Coronary artery (tissue), 2 donors: Measurements from ENCODE around the gene SCRT2.

Experiments used
- DNase-seq: peaks from one replicate; pipeline ENCODE4 v3.0.0-alpha.2; 2017; ENCODE audit warnings: low spot score
- H3K27ac ChIP-seq, 2 donors: fragments of 200-600 bp; sonication (generic); one replicate each; pipeline ENCODE4 v1.5.1; 2016 to 2019
- H3K4me3 ChIP-seq: fragments of 200-600 bp; sonication (generic); 2 replicates; pipeline ENCODE4 v1.5.1; 2016; ENCODE audit warnings: mild to moderate bottlenecking, moderate library complexity
- TF ChIP-seq, protein P1 (sequence below): fragments of 200-600 bp; sonication (generic); IDR thresholded peaks from one replicate; pipeline ENCODE4 v1.5.1; 2019; ENCODE audit warnings: antibody characterized with exemption

SCRT2 gene

DNA sequence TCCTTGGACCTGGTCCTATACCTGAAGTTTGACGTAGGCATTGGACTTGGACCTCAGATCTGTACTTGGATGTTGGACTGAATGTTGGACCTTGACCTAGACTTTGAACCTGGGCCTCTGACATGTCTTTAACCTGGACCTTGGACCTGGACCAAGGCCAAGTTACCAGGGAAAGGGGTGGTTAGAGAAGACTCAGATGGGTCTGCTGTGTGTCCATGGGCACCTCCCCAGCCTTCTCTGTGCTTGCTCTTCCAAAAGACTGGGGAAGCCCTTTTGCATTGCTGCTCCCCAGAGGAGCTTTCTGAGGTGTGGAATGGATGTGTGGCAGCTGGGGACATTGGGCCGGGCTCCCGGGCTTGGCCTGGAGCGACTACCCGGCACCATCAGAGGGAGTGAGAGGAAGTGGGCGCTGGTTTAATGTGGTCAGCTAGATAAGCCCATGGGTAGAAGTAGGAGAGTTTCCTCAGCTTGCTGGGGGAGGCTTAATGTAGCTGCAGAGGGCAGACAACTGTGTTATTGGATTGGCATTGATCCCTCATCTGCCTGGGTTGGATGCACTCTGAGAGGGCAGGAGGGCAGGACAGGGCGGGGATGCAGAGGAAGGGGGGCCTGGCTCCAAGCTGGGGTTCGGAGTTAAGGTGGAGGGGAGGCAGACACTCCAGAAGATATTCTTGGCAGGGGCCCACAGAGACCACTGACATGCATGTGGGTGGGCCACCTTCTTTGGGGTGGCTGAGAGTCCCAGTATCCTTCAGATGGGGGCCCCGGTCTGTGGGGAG is 4.2 kb downstream of the SCRT2 start:
- H3K27ac ChIP-seq, result no peak overlapping the region
- no peak overlapping the region for H3K4me3 ChIP-seq
- DNase-seq, result no peak
- TF ChIP-seq, protein P1, sequence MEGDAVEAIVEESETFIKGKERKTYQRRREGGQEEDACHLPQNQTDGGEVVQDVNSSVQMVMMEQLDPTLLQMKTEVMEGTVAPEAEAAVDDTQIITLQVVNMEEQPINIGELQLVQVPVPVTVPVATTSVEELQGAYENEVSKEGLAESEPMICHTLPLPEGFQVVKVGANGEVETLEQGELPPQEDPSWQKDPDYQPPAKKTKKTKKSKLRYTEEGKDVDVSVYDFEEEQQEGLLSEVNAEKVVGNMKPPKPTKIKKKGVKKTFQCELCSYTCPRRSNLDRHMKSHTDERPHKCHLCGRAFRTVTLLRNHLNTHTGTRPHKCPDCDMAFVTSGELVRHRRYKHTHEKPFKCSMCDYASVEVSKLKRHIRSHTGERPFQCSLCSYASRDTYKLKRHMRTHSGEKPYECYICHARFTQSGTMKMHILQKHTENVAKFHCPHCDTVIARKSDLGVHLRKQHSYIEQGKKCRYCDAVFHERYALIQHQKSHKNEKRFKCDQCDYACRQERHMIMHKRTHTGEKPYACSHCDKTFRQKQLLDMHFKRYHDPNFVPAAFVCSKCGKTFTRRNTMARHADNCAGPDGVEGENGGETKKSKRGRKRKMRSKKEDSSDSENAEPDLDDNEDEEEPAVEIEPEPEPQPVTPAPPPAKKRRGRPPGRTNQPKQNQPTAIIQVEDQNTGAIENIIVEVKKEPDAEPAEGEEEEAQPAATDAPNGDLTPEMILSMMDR, result no peak

- TF ChIP-seq, protein P1, result no peak
- no peak overlapping the region for H3K27ac ChIP-seq
Measured at GRCh38 chr20:669573-669972, 6.0 kb downstream of the SCRT2 start.

GRCh38 chr20:668638-669037 is 7.0 kb downstream of the SCRT2 start:
- Histone ChIP-seq H3K4me3 (no peak overlapping the region), H3K27ac (no peak overlapping the region)
- no peak for DNase-seq
- TF ChIP-seq, protein P1, result no peak

More at GRCh38 chr20:669573-669972, 6.0 kb downstream of the SCRT2 start:
- DNase-seq, result no peak
- H3K4me3 ChIP-seq, result no peak overlapping the region

DNA sequence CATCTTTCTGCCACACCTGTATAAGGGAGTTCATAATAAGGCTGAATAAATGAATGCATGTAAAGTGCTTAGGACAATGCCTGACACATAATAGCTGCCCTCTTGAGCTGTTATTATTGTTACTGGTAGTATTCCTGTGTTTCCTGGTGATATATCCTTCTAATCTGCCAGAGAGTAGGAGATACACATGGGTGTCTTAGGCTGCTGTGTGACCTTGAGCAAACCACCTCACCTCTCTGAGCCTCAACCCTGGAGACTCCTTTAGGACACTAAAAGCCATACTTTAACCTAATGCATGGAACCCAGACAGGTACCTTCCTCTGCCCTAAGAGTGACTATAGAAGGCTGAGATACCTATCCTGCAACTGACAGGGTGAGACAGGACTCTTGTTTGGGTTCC is 7.6 kb downstream of the SCRT2 start:
- no peak for DNase-seq
- Histone ChIP-seq H3K27ac (no peak overlapping the region), H3K4me3 (no peak overlapping the region)
- TF ChIP-seq, protein P1, result no peak

GRCh38 chr20:667351-668034 is 8.1 kb downstream of the SCRT2 start:
- Histone ChIP-seq H3K27ac (no peak overlapping the region), H3K4me3 (no peak overlapping the region)
- DNase-seq, result no peak
- TF ChIP-seq, protein P1, result peak; percentile 53

GRCh38 chr20:666877-667276 is 8.7 kb downstream of the SCRT2 start:
- TF ChIP-seq, protein P1, result no peak
- no peak for DNase-seq
- Histone ChIP-seq H3K27ac (no peak overlapping the region), H3K4me3 (no peak overlapping the region)

DNA sequence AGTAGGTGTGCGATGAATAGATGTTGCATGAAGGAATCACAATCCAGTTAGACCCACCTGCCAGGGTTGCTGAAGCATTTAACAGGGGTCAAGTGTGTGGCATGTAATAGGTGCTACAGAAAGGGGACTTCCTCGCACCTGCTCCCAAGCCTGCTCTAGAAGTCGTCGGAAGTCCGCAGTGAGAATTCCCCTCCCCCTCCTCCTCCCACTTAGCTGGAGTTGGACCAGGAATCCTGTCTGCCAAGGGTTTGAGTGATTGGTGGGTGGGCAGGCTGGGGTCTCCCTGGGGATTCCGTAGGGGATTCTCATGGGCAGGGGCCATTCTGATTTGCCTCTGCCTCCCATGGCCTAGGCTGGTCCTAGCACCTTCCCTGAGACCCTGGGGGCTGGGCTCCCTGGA is 10.3 kb downstream of the SCRT2 start:
- no peak overlapping the region for H3K27ac ChIP-seq
- TF ChIP-seq, protein P1, result no peak
- no peak overlapping the region for H3K4me3 ChIP-seq
- DNase-seq, result no peak
